Tongue (tissue), 2 donors: ENCODE data around the gene PIK3IP1. TPM values are rescaled to one million over a fixed set of nuclear protein-coding genes. Genes with fewer than 3 reads are reported as not detected.

ENCODE experiments used
- DNase-seq: peaks from one replicate; pipeline ENCODE4 v3.0.0-alpha.2; 2015
- total RNA-seq: library from RNA; depleted of rRNA; stranded (reverse); fragments of >200 nt; gene quantifications from one replicate; pipeline ENCODE4 v1.2.3, GENCODE V29; 2014

The PIK3IP1 gene
- total RNA-seq, 1 donor from 2014 or later = 16.7 TPM

- DNase-seq = no peak
Measured at GRCh38 chr22:31278626-31279326, 13.5 kb downstream of the PIK3IP1 start.

DNA sequence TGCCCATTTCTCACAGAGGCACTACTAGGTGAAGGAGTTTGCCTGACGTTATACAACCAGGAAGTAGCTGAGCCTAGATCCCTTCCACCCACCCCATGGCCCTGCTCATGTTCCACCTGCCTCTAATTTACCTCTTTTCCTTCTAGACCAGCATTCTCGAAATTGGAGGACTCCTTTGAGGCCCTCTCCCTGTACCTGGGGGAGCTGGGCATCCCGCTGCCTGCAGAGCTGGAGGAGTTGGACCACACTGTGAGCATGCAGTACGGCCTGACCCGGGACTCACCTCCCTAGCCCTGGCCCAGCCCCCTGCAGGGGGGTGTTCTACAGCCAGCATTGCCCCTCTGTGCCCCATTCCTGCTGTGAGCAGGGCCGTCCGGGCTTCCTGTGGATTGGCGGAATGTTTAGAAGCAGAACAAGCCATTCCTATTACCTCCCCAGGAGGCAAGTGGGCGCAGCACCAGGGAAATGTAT lies 14.1 kb downstream of the PIK3IP1 start:
- no peak for DNase-seq

DNA sequence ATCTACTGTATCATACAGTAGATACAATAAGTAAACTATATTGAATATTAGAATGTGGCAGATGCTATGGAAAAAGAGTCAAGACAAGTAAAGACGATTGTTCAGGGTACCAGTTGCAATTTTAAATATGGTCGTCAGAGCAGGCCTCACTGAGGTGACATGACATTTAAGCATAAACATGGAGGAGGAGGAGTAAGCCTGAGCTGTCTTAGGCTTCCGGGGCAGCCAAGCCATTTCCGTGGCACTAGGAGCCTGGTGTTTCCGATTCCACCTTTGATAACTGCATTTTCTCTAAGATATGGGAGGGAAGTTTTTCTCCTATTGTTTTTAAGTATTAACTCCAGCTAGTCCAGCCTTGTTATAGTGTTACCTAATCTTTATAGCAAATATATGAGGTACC lies 14.5 kb downstream of the PIK3IP1 start:
- DNase-seq = no peak

GRCh38 chr22:31276426-31277167 lies 15.7 kb downstream of the PIK3IP1 start:
- no peak for DNase-seq

DNA sequence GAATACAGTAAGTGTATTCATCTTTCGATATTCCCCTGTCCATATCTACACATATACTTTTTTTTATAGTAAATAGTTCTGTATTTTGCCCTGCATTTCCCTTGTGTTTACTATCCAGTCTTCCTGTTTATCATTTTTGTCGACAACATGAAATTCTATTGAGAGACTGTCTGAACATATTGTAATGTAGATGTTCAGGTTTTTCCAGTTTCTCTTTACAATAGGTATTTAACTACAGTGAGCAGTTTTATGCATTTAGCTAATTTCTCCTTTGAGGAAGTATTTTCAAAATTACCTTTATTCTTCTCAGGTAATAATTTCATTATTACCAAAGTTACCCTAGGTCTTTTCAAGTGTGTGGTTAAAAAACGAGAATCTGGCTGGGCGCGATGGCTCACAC lies 16.7 kb downstream of the PIK3IP1 start:
- DNase-seq = no peak

DNA sequence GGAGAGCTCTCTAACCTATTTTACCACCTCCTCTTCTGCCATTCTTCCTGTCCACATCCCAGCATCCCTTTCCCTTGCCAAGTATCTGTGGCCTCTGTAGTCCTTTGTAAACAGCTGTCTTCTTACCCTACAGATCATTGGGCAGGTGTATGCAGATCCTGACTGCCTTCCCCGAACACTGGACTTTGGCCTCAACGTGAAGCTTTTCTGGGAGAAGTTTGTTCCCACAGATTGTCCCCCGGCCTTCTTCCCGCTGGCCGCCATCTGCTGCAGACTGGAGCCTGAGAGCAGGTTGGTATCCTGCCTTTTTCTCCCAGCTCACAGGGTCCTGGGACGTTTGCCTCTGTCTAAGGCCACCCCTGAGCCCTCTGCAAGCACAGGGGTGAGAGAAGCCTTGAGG lies 17.3 kb downstream of the PIK3IP1 start:
- no peak for DNase-seq

GRCh38 chr22:31274017-31274416 lies 18.3 kb downstream of the PIK3IP1 start:
- no peak for DNase-seq

- peak; percentile 80 for DNase-seq
Measured at GRCh38 chr22:31272522-31273446, 19.5 kb downstream of the PIK3IP1 start.

GRCh38 chr22:31271485-31271884 lies 20.8 kb downstream of the PIK3IP1 start:
- no peak for DNase-seq

DNA sequence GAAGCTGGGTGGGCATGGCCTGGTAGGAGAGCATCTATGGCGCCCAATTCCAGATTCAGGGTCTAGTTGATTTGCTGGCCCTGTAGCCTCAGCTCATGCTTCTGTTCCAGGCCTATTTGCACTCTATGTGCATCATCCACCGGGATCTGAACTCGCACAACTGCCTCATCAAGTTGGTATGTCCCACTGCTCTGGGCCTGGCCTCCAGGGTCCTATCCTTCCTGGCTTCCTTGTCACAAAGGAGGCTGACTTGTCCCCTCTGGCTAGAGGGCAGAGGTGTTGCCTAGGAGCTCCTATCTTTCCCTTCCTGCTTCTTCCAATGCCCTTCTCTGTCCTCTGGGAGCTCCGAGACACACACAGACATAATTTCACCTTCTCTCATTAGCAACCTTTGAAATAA lies 21.3 kb downstream of the PIK3IP1 start:
- no peak for DNase-seq

GRCh38 chr22:31269892-31270579 lies 22.3 kb downstream of the PIK3IP1 start:
- no peak for DNase-seq

- no peak for DNase-seq
Measured at GRCh38 chr22:31268281-31268680, 24.0 kb downstream of the PIK3IP1 start.

DNA sequence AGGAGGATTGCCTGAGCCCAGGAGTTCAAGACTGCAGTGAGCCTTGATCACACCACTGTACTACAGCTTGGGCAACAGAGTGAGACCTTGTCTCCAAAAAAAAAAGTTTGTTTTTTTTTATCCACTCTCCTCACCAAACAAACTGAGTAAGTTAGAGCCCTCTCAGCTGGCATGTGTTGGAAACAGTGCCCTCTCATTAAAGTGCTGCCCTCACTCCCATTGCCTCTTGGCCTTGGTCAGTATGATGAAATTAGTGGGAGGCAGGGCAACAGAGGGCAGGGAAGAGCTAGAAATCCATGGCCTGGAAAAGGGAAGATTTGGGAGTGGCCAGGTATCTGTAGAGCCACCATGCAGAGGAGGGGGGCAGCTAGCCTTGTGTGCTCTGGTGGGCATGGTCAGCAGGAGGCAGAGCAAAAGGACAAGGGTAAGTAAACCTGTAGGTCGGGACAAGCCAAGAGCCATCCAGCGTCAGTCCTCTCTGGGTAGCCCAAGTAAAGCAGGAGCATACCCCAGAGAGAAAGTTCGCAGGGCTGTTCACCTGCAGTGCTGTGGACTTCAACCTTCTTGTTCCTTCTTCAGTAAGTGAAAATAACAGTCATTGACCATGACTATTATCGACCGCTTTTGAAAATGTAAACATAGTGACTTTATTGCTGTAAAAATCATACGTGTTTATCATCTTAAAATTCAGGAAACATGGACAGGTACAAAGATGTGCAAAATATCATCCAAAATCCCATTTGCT lies 28.2 kb downstream of the PIK3IP1 start:
- DNase-seq = no peak

- no peak for DNase-seq
Measured at GRCh38 chr22:31262312-31263133, 29.8 kb downstream of the PIK3IP1 start.

DNA sequence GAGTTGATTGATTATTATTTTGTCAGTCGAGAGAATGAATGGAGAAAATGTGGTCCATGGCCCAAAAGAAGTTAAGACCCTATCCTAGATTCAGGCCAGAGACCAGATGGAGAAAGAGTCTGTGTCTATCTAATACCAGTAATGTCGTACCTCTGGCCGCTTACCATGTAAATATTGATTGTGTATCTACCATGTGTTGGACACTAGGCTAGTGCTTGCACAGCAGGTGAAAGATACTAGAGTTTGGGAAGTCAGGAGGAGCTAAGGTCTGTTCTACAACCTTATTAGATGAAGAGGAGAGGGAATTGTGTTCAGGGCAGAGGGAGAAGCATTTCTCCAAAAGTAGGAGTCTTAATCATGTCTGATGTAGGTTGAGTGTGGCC lies 31.8 kb downstream of the PIK3IP1 start:
- DNase-seq = no peak

GRCh38 chr22:31259798-31260473 lies 32.4 kb downstream of the PIK3IP1 start:
- DNase-seq = no peak

DNA sequence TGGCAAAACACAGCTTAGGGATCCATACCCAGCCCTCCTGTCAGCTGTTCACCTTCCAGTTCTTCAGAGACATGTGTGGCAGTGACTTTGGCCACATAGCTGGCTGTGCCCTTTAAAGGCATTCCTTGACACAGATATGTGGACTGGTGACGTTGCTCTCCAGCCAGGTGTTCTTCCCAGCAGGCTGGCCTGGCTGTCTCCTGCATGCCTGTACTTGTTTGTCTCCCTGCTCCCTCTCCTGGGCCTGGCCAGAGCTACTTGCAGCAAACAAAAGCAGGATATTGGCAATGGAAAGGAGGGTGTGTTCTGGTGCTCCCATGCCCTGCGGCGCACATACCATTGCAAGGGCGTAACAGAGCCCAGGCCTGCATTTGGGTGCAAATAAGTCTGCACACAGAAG lies 38.3 kb downstream of the PIK3IP1 start:
- peak; percentile 57 for DNase-seq

GRCh38 chr22:31250740-31251600 lies 41.3 kb downstream of the PIK3IP1 start:
- DNase-seq = peak; percentile 40
